Measurements from ENCODE around the gene KLHDC1. TPM values are rescaled to one million over a fixed set of nuclear protein-coding genes. Genes with fewer than 3 reads are reported as not detected.
A peak's percentile ranks its signal among the peaks of the same experiment; 100 is the strongest.
"Not testable (repeated sequence)": the region's sequence is repeated elsewhere in the genome, so short reads cannot be mapped to it uniquely, and the experiment has no call there.

The KLHDC1 gene
- total RNA-seq, 1 donor from 2014 or later = not detected

GRCh38 chr14:49769171-49769570, 76.3 kb downstream of the KLHDC1 start:
- H3K9me3 ChIP-seq = no peaks in the 10 kb centered on the region
- peaks cover 11 to 17% of the 10 kb centered on the region in 2 donors for H3K36me3 ChIP-seq
- H3K27me3 ChIP-seq = no peaks in the 10 kb centered on the region
- intact Hi-C loops (cut with DNase I) = loop anchor here (5.0 kb wide), 1 partner anchor 898 kb away; the partner anchor contains the start of gene SAV1
- no peak for DNase-seq (ENCODE audit: low spot score in 2 of 2)
- H3K27ac ChIP-seq = peak overlapping the region; percentile 94 to 97
- H3K4me1 ChIP-seq = peaks cover 0 to 24% of the 10 kb centered on the region in 2 donors
- peak overlapping the region; percentile 83 to 94 for H3K4me3 ChIP-seq
- TF ChIP-seq CTCF (IDR thresholded peaks at IDR 0.05) = no peak

GRCh38 chr14:49769581-49770211, 76.8 kb downstream of the KLHDC1 start:
- Histone ChIP-seq H3K4me3 (peak overlapping the region; percentile 83 to 94), H3K9me3 (no peaks in the 10 kb centered on the region), H3K27ac (peak overlapping the region; percentile 94 to 97), H3K4me1 (peaks cover 0 to 24% of the 10 kb centered on the region in 2 donors), H3K27me3 (no peaks in the 10 kb centered on the region), H3K36me3 (peaks cover 16 to 23% of the 10 kb centered on the region in 2 donors)
- DNase-seq (ENCODE audit: low spot score in 2 of 2) = no peak
- intact Hi-C loops (cut with DNase I) = loop anchor here (5.0 kb wide), 2 partner anchors 463 to 898 kb away; partner anchors contain the start of genes SAV1 and SOS2
- TF ChIP-seq CTCF (IDR thresholded peaks at IDR 0.05) = no peak

DNA sequence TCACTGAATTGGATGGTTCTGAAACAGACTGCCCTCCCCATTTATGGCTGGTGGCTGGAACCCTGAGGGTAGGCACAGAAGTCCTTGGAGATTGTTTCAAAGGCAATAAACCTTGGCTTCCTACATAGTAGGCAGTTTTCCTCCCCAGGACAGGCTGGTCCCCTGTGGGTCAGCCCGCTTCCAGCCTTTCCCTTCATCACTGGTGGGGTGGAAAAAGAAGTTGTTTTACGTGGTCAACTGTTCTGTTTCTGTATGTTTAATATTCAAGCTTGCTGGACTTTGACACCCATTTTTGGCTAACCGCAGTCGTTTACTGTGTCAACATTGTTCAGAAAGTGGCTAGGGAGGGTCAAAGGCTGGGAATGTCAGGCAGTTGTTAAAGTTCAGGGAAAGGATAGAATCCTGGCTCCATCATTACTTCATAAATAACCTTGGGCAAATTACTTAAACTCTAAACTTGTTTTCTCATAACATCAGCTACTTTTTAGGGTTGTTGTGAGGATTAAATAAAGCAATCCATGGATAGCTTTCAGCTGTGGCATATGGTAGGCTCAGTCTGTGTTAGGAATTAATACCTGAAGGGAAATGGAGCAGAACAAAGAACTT, 77.4 kb downstream of the KLHDC1 start:
- Histone ChIP-seq H3K4me3 (peak overlapping the region; percentile 13 to 94), H3K27ac (peak overlapping the region; percentile 41 to 48), H3K27me3 (no peaks in the 10 kb centered on the region), H3K9me3 (no peaks in the 10 kb centered on the region), H3K36me3 (peaks cover 21 to 29% of the 10 kb centered on the region in 2 donors), H3K4me1 (peaks cover 0 to 24% of the 10 kb centered on the region in 2 donors)
- no peak for DNase-seq (ENCODE audit: low spot score in 2 of 2)
- no peak for TF ChIP-seq CTCF (IDR thresholded peaks at IDR 0.05)
- intact Hi-C loops (cut with DNase I) = loop anchor here (5.0 kb wide), 1 partner anchor 462 kb away; the partner anchor contains the start of gene SOS2

DNA sequence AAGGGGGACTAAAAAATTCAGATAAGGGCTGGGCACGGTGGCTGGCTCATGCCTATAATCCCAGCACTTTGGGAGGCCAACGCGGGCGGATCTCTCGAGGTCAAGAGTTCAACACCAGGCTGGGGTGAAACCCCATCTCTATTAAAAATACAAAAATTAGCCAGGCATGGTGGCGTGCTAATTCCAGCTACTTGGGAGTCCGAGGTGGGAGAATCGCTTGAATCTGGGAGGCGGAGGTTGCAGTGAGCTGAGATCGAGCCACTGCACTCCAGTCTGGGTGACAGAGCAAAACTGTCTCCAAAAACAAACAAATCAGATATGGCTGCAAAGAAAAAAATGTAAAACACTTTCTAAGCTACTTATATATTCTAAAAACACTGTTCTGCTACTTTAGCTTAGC, 78.8 kb downstream of the KLHDC1 start:
- not testable (repeated sequence) for H3K4me3 ChIP-seq; H3K27me3 ChIP-seq; DNase-seq (ENCODE audit: low spot score in 2 of 2); H3K27ac ChIP-seq; H3K9me3 ChIP-seq
- H3K36me3 ChIP-seq = peaks cover 28 to 43% of the 10 kb centered on the region in 2 donors
- intact Hi-C loops (cut with DNase I) = loop anchor here (5.0 kb wide), 1 partner anchor 461 kb away; the partner anchor contains the start of gene SOS2
- peaks cover 0 to 23% of the 10 kb centered on the region in 2 donors for H3K4me1 ChIP-seq

- intact Hi-C loops (cut with DNase I) = loop anchor here (5.0 kb wide), 1 partner anchor 458 kb away; the partner anchor contains the start of gene SOS2
- Histone ChIP-seq H3K27ac (no peak overlapping the region), H3K4me1 (peaks cover 0 to 20% of the 10 kb centered on the region in 2 donors), H3K9me3 (no peaks in the 10 kb centered on the region), H3K27me3 (no peaks in the 10 kb centered on the region), H3K36me3 (peaks cover 43 to 65% of the 10 kb centered on the region in 2 donors), H3K4me3 (no peak overlapping the region)
- TF ChIP-seq CTCF (IDR thresholded peaks at IDR 0.05) = no peak
- DNase-seq (ENCODE audit: low spot score in 2 of 2) = no peak
These were observed 81.2 kb downstream of the KLHDC1 start for GRCh38 chr14:49774106-49774505.

DNA sequence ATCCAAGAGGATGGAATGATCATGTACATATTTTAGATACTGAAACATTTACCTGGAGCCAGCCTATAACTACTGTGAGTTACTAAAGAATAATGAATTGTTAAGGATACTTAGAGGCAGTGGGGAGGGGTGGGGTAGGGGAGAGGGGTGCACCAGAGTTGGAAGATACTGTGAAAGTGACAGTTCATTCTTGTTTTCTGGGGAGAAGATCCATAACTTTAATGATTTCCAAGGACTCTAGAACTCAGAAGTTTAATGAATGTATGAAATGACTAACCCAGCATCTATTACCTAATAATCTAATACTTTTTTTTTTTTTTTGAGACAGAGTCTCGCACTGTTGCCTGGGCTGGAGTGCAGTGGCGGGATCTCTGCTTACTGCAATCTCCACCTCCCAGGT, 85.5 kb downstream of the KLHDC1 start:
- intact Hi-C loops (cut with DNase I) = no loop called here
- Histone ChIP-seq H3K9me3 (no peaks in the 10 kb centered on the region), H3K4me1 (no peaks in the 10 kb centered on the region), H3K4me3 (no peak overlapping the region), H3K27ac (no peak overlapping the region), H3K27me3 (no peaks in the 10 kb centered on the region), H3K36me3 (peaks cover 76 to 90% of the 10 kb centered on the region in 2 donors)
- TF ChIP-seq CTCF (IDR thresholded peaks at IDR 0.05) = no peak
- no peak for DNase-seq (ENCODE audit: low spot score in 2 of 2)

GRCh38 chr14:49781040-49781439, 88.1 kb downstream of the KLHDC1 start:
- H3K27me3 ChIP-seq; H3K4me3 ChIP-seq; H3K27ac ChIP-seq; intact Hi-C loops (cut with DNase I); H3K4me1 ChIP-seq; DNase-seq (ENCODE audit: low spot score in 2 of 2); H3K9me3 ChIP-seq: not testable (repeated sequence)
- H3K36me3 ChIP-seq = peaks cover 79 to 95% of the 10 kb centered on the region in 2 donors

Data from ascending aorta (tissue), 2 donors.